Testis (tissue), 3 donors: ENCODE data around the gene PPT2. TPM values are rescaled to one million over a fixed set of nuclear protein-coding genes. Genes with fewer than 3 reads are reported as not detected.
A peak's percentile ranks its signal among the peaks of the same experiment; 100 is the strongest.

Experiments
- DNase-seq: peaks from one replicate; pipeline ENCODE4 v3.0.0-alpha.2; 2019
- H3K27ac ChIP-seq, 2 donors: fragments of 200-600 bp; sonication (generic); one replicate each; pipeline ENCODE4 v1.5.1; 2019
- H3K27me3 ChIP-seq: fragments of 200-600 bp; sonication (generic); one replicate; pipeline ENCODE4 v1.5.1; 2019
- H3K36me3 ChIP-seq: fragments of 200-600 bp; sonication (generic); one replicate; pipeline ENCODE4 v1.5.1; 2017; ENCODE audit warnings: low read depth; ENCODE audit errors: missing control alignments
- H3K4me1 ChIP-seq: fragments of 200-600 bp; sonication (generic); one replicate; pipeline ENCODE4 v1.5.1; 2019
- H3K4me3 ChIP-seq, 2 donors: fragments of 200-600 bp; sonication (generic); one replicate each; pipeline ENCODE4 v1.5.1; 2017 to 2019
- H3K9me3 ChIP-seq: fragments of 200-600 bp; sonication (generic); one replicate; pipeline ENCODE4 v1.5.1; 2017
- POLR2A ChIP-seq: fragments of 450-650 bp; IDR thresholded peaks from one replicate; pipeline ENCODE4 v1.6.1; 2017; ENCODE audit warnings: antibody characterized with exemption, mild to moderate bottlenecking, moderate library complexity
- WGBS, 2 donors: methylation state at CpG; one replicate each; pipeline ENCODE4 v1.1.5; 2018; 5-methylcytosine and 5-hydroxymethylcytosine counted together
- intact Hi-C: fragments of 100-400 bp; cut with DNase I; formaldehyde crosslinking; loops from one replicate; pipeline ENCODE4 v1.15.1; 2023; ENCODE audit warnings: low total_unique reads
- polyA plus RNA-seq: library from polyadenylated mRNA; stranded (reverse); fragments of 350-450 nt; fragmentation: Illumina TruSeq; extraction: RNeasy Lipid Tissue Mini Kit (QIAGEN cat#74804); gene quantifications from one replicate; pipeline ENCODE4 v1.2.3, GENCODE V29; 2014; ENCODE audit warnings: low read depth, low replicate concordance; ENCODE audit not compliant: insufficient read depth
- total RNA-seq, 2 donors: library from RNA; depleted of rRNA; stranded (reverse); fragments of >200 nt; gene quantifications; one replicate each; pipeline ENCODE4 v1.2.3, GENCODE V29; 2016
- TF ChIP-seq, protein P1 (sequence below), 3 experiments: fragments of 450-650 bp in 2 of 3; fragments of 200-600 bp in 1 of 3; sonication (generic) in 1 of 3; IDR thresholded peaks; one replicate each; pipeline ENCODE4 v1.5.1; 2016 to 2019; ENCODE audit warnings: antibody characterized with exemption in 3 of 3, mild to moderate bottlenecking in 2 of 3, moderate library complexity in 1 of 3

Gene PPT2
- total and polyA plus RNA-seq, 3 donors from 2014 or later = 18.9 to 92.8 (median 33.9) TPM

DNA sequence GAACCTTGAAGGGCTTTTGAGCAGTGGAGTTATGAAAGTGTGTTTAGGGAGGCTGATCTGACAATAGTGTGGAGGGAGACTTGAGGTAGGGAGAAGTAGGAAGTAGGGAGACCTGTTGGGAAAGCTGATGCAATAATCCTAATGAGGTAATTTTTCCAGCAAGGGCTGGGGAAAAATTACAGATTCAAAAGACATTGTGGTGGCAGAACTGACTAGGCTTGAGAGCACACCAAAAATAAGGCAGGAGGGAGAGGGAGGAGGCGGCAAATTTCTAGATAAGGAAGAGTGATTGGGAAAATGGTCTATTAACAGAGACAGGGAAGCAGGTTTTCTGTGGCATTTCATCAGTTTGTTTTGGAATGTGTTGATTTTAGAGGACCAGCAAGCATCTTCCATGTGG is 7.7 kb upstream of the PPT2 start:
- WGBS, 2 donors = 68 to 79% methylated on average over 1 of the region's 1 CpG
- H3K4me3 ChIP-seq = no peak overlapping the region
- peaks cover under 1% of the 10 kb centered on the region for H3K4me1 ChIP-seq
- no peak for TF ChIP-seq POLR2A
- TF ChIP-seq, protein P1, sequence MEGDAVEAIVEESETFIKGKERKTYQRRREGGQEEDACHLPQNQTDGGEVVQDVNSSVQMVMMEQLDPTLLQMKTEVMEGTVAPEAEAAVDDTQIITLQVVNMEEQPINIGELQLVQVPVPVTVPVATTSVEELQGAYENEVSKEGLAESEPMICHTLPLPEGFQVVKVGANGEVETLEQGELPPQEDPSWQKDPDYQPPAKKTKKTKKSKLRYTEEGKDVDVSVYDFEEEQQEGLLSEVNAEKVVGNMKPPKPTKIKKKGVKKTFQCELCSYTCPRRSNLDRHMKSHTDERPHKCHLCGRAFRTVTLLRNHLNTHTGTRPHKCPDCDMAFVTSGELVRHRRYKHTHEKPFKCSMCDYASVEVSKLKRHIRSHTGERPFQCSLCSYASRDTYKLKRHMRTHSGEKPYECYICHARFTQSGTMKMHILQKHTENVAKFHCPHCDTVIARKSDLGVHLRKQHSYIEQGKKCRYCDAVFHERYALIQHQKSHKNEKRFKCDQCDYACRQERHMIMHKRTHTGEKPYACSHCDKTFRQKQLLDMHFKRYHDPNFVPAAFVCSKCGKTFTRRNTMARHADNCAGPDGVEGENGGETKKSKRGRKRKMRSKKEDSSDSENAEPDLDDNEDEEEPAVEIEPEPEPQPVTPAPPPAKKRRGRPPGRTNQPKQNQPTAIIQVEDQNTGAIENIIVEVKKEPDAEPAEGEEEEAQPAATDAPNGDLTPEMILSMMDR (IDR thresholded peaks at IDR 0.05) = no peak
- H3K27me3 ChIP-seq = no peaks in the 10 kb centered on the region
- intact Hi-C loops = no loop called here
- H3K27ac ChIP-seq = no peak overlapping the region
- no peaks in the 10 kb centered on the region for H3K36me3 ChIP-seq
- no peaks in the 10 kb centered on the region for H3K9me3 ChIP-seq
- DNase-seq = no peak

DNA sequence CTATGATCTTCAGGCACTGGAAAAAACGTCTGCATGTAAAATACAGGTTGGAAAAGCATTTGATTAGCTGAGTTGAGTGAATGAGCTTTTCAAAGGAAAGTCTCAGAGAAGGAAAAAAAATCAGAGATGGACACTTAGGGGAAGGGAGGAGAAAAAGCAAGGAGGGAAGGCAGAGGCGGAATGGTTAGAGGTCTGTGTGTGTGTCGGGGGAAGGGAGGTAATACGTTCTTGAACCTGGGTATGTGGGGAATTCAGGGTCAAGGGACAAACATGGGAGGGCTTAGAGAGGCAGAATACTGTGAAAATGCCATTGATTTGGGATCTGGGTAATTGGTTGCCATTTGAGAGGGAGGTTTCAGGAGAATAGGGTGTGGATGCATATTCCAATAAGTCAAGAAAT is 7.3 kb upstream of the PPT2 start:
- intact Hi-C loops = no loop called here
- DNase-seq = no peak
- TF ChIP-seq POLR2A = no peak
- TF ChIP-seq, protein P1 (IDR thresholded peaks at IDR 0.05) = no peak
- H3K4me1 ChIP-seq = peaks cover 4% of the 10 kb centered on the region
- 44 to 57% methylated on average over 4 of the region's 4 CpGs for WGBS, 2 donors
- no peaks in the 10 kb centered on the region for H3K27me3 ChIP-seq
- no peaks in the 10 kb centered on the region for H3K36me3 ChIP-seq
- no peak overlapping the region for H3K27ac ChIP-seq
- no peaks in the 10 kb centered on the region for H3K9me3 ChIP-seq
- no peak overlapping the region for H3K4me3 ChIP-seq

DNA sequence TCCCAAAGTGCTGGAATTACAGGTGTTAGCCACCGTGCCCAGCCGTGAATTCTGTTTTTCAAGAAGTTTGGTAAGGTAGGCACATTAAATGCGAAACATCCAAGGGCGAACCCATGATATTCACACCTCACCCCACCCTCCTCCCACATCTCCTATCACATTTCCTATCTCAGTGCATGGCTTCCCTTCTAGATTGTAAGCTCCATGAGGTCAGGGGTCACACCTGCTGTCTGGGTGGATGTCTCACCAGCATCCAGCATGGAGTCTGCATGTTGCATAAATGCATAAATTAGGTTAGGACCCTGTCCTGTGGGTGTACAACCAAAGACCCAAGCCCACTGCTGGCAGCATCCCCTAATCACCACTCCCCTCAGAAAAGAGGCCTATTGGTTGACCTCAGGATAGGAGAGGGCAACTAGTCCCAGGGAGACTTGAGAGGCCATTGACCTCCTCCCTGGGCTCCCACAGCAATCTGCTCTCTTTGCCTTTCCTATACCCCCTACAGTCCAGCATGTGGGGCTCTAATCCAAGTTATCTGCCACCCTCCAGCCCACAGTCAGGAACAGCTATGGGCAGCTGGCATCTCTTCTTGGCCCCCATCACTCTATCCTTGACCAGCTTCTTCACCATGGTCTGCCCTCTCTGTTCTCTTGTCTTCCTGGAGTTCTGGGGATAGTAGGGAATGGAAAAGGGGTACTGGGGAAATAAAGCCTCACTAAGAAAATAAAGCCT is 6.4 kb upstream of the PPT2 start:
- TF ChIP-seq, protein P1 (IDR thresholded peaks at IDR 0.05) = no peak
- no peak for TF ChIP-seq POLR2A
- DNase-seq = no peak
- intact Hi-C loops = no loop called here
- 82 to 97% methylated on average over 4 of the region's 4 CpGs for WGBS, 2 donors
- H3K9me3 ChIP-seq = no peaks in the 10 kb centered on the region
- H3K4me1 ChIP-seq = peaks cover 10% of the 10 kb centered on the region
- no peaks in the 10 kb centered on the region for H3K36me3 ChIP-seq
- no peaks in the 10 kb centered on the region for H3K27me3 ChIP-seq
- no peak overlapping the region for H3K4me3 ChIP-seq
- no peak overlapping the region for H3K27ac ChIP-seq

DNA sequence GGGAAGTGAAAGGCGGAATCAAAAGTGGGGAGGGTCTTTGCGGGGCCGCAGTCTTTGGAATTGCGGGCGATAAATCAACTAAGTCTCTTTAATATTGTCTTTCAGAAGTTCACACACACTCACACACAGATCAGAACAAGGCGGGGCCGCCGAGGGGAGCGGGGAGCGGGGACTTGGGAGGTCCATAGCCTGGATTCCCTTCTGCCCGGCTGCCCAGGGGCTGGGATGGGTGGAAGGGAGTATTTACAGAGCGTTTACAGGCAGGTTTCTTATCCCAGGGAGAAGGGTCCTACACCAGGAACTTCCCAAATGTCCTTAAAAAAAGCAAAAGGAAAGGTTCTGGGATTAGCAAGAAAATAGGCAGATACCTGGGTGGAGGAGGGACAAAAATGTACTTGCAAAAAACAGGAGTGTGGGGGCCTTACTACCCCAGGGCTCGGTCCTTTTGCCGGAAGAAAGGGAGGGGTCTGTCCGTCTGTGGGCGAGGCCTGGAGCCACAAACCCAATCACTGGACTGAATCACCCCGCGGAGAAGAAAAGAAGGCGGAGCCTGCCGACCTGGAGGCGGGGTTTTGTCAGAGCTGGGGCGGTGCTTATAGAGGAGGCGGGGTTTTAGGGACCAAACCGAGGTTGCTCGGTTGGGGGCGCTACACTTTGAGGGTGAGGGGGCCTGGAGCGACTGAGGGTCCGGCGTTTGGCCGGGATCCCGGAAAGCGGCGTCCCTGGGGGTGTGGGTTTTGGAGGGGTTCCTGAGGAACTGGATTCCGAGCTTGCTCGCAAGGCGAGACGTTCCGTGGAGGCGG is 5.5 kb upstream of the PPT2 start:
- no peaks in the 10 kb centered on the region for H3K9me3 ChIP-seq
- no peak for TF ChIP-seq POLR2A
- TF ChIP-seq, protein P1 (IDR thresholded peaks at IDR 0.05) = no peak
- H3K27ac ChIP-seq = no peak overlapping the region
- peak overlapping the region; percentile 6 to 12 for H3K4me3 ChIP-seq
- WGBS, 2 donors = 49 to 50% methylated on average over 39 of the region's 39 CpGs
- no peaks in the 10 kb centered on the region for H3K27me3 ChIP-seq
- H3K4me1 ChIP-seq = peaks cover 16% of the 10 kb centered on the region
- peak; percentile 73 for DNase-seq
- intact Hi-C loops = no loop called here
- H3K36me3 ChIP-seq = no peaks in the 10 kb centered on the region
